BE2C (cell line): ENCODE data around the gene ERO1B.

ENCODE experiments used
- DNase-seq: peaks from one replicate; pipeline ENCODE4 v3.0.0-alpha.2; 2020
- H3K27me3 ChIP-seq: fragments of 250-450 bp; sonication (Bioruptor Pico); 2 replicates; pipeline ENCODE4 v1.5.1; 2020; ENCODE audit warnings: mild to moderate bottlenecking
- H3K36me3 ChIP-seq: fragments of 250-450 bp; sonication (Bioruptor Pico); 2 replicates; pipeline ENCODE4 v1.5.1; 2020; ENCODE audit warnings: mild to moderate bottlenecking
- H3K4me1 ChIP-seq: fragments of 250-450 bp; sonication (Bioruptor Pico); 2 replicates; pipeline ENCODE4 v1.5.1; 2020
- H3K4me3 ChIP-seq: 2 replicates; pipeline ENCODE4 v1.5.1; 2011; ENCODE audit warnings: low read depth, low read length
- H3K9me3 ChIP-seq: fragments of 250-450 bp; sonication (Bioruptor Pico); 2 replicates; pipeline ENCODE4 v1.5.1; 2020
- CTCF ChIP-seq: IDR thresholded peaks from 2 replicates; pipeline ENCODE4 v1.5.1; 2012; ENCODE audit warnings: mild to moderate bottlenecking, low read depth, low read length

ERO1B gene

DNA sequence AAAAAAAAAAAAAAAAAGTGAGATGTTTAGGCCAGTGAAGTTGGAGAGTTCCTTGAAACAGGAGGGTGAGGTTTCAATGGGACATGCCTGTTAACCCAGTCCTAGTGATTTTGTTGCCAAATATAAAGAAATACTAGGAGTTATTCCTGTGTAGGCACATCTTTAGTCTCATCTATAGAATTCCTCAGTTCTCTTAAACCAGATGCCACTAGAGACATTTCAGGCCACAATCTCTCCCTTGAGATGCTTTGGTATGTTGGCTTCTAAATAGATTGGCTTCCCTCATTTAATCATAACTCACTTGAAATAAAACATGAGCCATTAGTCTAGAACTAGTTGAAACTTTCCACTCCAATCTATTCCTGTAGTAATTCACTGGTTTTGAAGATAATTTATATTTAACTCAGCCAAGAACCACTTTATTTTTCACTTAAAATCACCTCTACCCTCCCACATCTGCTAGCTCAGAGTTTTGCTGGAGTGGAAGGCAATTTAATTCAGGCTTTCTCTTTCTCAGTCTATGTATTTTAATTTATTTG lies 109.6 kb downstream of the ERO1B start:
- no peak overlapping the region for H3K4me3 ChIP-seq
- no peaks in the 10 kb centered on the region for H3K9me3 ChIP-seq
- H3K4me1 ChIP-seq, result no peaks in the 10 kb centered on the region
- TF ChIP-seq CTCF, result no peak
- H3K27me3 ChIP-seq, result no peaks in the 10 kb centered on the region
- H3K36me3 ChIP-seq, result no peaks in the 10 kb centered on the region
- no peak for DNase-seq

DNA sequence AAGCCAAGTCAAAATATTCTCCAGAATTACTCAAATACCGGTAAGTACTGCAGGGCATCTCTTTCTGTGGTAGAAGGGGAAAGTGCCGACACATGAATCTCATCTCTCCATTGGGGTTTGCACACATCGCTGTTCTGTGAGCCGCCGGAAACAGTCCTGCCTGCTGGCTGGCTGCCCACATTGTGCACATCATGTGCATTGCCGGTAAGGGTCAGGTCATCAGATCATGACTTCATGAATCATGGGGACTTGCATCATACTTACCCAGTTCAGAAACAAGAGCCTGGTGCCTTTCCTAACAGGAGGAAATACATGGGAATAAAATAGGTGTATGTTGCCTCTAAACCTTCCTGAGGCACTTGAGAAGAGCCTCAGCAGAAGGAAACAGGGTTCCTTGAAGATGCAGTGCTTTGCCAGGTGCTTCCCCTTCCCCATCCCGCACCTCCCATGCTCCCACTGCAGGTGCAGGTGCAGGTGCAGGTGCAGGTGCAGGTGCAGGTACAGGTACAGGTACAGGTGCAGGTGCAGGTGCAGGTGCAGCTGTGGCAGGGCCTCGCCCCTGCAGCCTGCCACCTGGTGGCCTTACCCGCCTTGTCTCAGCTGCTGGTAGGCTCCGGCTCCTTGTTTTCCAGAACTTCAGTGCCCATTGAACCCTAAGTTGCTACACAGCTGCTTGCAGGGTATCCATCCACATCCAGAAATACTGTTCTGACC lies 112.9 kb downstream of the ERO1B start:
- DNase-seq, result peak; percentile 34
- Histone ChIP-seq H3K27me3 (no peaks in the 10 kb centered on the region), H3K9me3 (no peaks in the 10 kb centered on the region), H3K4me3 (no peak overlapping the region), H3K36me3 (no peaks in the 10 kb centered on the region), H3K4me1 (no peaks in the 10 kb centered on the region)
- no peak for TF ChIP-seq CTCF

- DNase-seq, result no peak
Measured at GRCh38 chr1:236167578-236167977, 114.2 kb downstream of the ERO1B start.

DNA sequence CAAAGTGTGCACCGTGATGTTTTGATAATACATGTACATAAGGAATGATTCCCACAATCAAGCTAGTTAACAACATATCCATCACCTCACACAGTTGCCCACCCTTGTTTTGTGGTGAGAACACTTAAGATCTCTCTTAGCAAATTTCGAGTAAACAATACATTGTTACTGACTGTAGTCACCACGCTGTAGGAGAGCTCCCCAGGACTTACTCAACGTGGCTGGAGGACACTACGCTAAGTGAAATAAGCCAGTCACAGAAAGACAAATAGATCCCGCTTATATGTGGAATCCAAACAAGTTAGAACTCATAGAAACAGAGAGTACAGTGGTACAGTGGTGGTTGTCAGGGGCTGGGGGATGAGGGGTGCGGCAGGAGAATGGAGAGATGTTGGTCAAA lies 114.6 kb downstream of the ERO1B start:
- Histone ChIP-seq H3K27me3 (no peaks in the 10 kb centered on the region), H3K9me3 (no peaks in the 10 kb centered on the region), H3K4me1 (no peaks in the 10 kb centered on the region), H3K36me3 (no peaks in the 10 kb centered on the region), H3K4me3 (no peak overlapping the region)
- no peak for DNase-seq
- no peak for TF ChIP-seq CTCF

More at GRCh38 chr1:236167578-236167977, 114.2 kb downstream of the ERO1B start:
- no peaks in the 10 kb centered on the region for H3K9me3 ChIP-seq
- no peaks in the 10 kb centered on the region for H3K4me1 ChIP-seq
- no peak overlapping the region for H3K4me3 ChIP-seq
- no peaks in the 10 kb centered on the region for H3K36me3 ChIP-seq
- H3K27me3 ChIP-seq, result no peaks in the 10 kb centered on the region
- TF ChIP-seq CTCF, result no peak

GRCh38 chr1:236166041-236166440 lies 115.7 kb downstream of the ERO1B start:
- no peak for TF ChIP-seq CTCF
- DNase-seq, result no peak
- H3K27me3 ChIP-seq, result no peaks in the 10 kb centered on the region
- H3K9me3 ChIP-seq, result no peaks in the 10 kb centered on the region
- no peaks in the 10 kb centered on the region for H3K4me1 ChIP-seq
- H3K4me3 ChIP-seq, result no peak overlapping the region
- no peaks in the 10 kb centered on the region for H3K36me3 ChIP-seq
